PFSK-1 (cell line): Measurements from ENCODE around the gene RPL37. TPM values are rescaled to one million over a fixed set of nuclear protein-coding genes. Genes with fewer than 3 reads are reported as not detected.

Source experiments
- FOXP2 ChIP-seq: optimal IDR thresholded peaks from 2 replicates; pipeline ENCODE3; 2011; ENCODE audit warnings: borderline replicate concordance, control low read depth, inconsistent platforms; ENCODE audit not compliant: insufficient read depth; ENCODE audit errors: extremely low read length, extremely low read depth
- POLR2AphosphoS5 ChIP-seq: IDR thresholded peaks from 2 replicates; pipeline ENCODE4 v1.6.1; 2012; ENCODE audit warnings: low read depth, mild to moderate bottlenecking, control low read depth, low read length, moderate library complexity
- REST ChIP-seq, 2 experiments: IDR thresholded peaks; 2 replicates each; pipeline versions ENCODE4 v1.6.1 to v1.8.0; 2011 to 2012; ENCODE audit warnings: low read depth in 2 of 2, low read length in 2 of 2, control low read depth in 1 of 2, inconsistent platforms in 1 of 2, mild to moderate bottlenecking in 1 of 2, moderate library complexity in 1 of 2; ENCODE audit not compliant: insufficient read depth in 1 of 2
- SIN3A ChIP-seq: IDR thresholded peaks from 2 replicates; pipeline ENCODE4 v1.6.1; 2012; ENCODE audit warnings: mild to moderate bottlenecking, low read length, moderate library complexity, borderline replicate concordance; ENCODE audit not compliant: insufficient read depth
- TAF1 ChIP-seq: IDR thresholded peaks from 2 replicates; pipeline ENCODE4 v1.6.1; 2012; ENCODE audit warnings: low read length, control low read depth, borderline replicate concordance; ENCODE audit not compliant: insufficient read depth
- polyA plus RNA-seq: library from polyadenylated mRNA; unstranded; fragments of >200 nt; gene quantifications from one replicate; pipeline ENCODE4 v1.2.1, GENCODE V29; 2012; ENCODE audit warnings: low read depth, missing spikeins; ENCODE audit not compliant: insufficient read length

Gene RPL37
- 3,646 TPM for polyA plus RNA-seq

GRCh38 chr5:40834849-40835787, at the start of gene RPL37:
RPL37 (minus strand) TSS chr5:40835222; CDS start chr5:40835185, 37 bp downstream.
- TF ChIP-seq FOXP2 (peak; percentile 92), TAF1 (peak; percentile 98), SIN3A (peak; percentile 42; the same call in 1 of the 2 replicates), REST (IDR thresholded peaks at IDR 0.05; ENCODE audit: insufficient read depth in 1 of 2, low read depth in 2 of 2, low read length in 2 of 2) (peak; percentile 30 to 64; a peak in 1 of 4 replicates), POLR2AphosphoS5 (peak; percentile 99)

- TF ChIP-seq POLR2AphosphoS5 (no peak), FOXP2 (no peak), REST (IDR thresholded peaks at IDR 0.05; ENCODE audit: insufficient read depth in 1 of 2, low read depth in 2 of 2, low read length in 2 of 2) (no peak), TAF1 (no peak), SIN3A (no peak)
Measured at GRCh38 chr5:40882291-40882690, 47.3 kb upstream of the RPL37 start.

- TF ChIP-seq SIN3A: no peak
- TF ChIP-seq TAF1: no peak
- no peak for TF ChIP-seq FOXP2
- no peak for TF ChIP-seq POLR2AphosphoS5
- no peak for TF ChIP-seq REST (IDR thresholded peaks at IDR 0.05; ENCODE audit: insufficient read depth in 1 of 2, low read depth in 2 of 2, low read length in 2 of 2)
Measured at GRCh38 chr5:40879163-40879942, 44.3 kb upstream of the RPL37 start.

GRCh38 chr5:40877371-40877988, 42.5 kb upstream of the RPL37 start:
- TF ChIP-seq REST (IDR thresholded peaks at IDR 0.05; ENCODE audit: insufficient read depth in 1 of 2, low read depth in 2 of 2, low read length in 2 of 2) (no peak), SIN3A (no peak), FOXP2 (no peak), TAF1 (no peak), POLR2AphosphoS5 (no peak)
